DND-41 (cell line): ENCODE results near the gene GTF2A2.

ENCODE experiments used
- ATAC-seq: fragments of 200-7000 bp; cut with Tn5 transposase; 3 replicates; pipeline ENCODE4 v1.9.1; 2021; ENCODE audit warnings: low read depth; ENCODE audit not compliant: insufficient read depth
- DNase-seq: peaks from one replicate; pipeline ENCODE4 v3.0.0-alpha.2; 2020
- H2AFZ ChIP-seq: 2 replicates; pipeline ENCODE4 v1.6.0; 2012; ENCODE audit warnings: low read depth, low read length
- H3K27ac ChIP-seq: 2 replicates; pipeline ENCODE4 v1.5.1; 2012; ENCODE audit warnings: low read length, inconsistent platforms
- H3K27me3 ChIP-seq: fragments of 200-600 bp; sonication (generic); 2 replicates; pipeline ENCODE4 v1.6.0; 2012; ENCODE audit warnings: low read length, mild to moderate bottlenecking, inconsistent platforms; ENCODE audit not compliant: insufficient read depth, poor library complexity
- H3K36me3 ChIP-seq: 2 replicates; pipeline ENCODE4 v1.5.1; 2012; ENCODE audit warnings: low read length, inconsistent platforms; ENCODE audit not compliant: insufficient read depth
- H3K4me1 ChIP-seq: 2 replicates; pipeline ENCODE4 v1.5.1; 2012; ENCODE audit warnings: mild to moderate bottlenecking, low read length; ENCODE audit not compliant: insufficient read depth
- H3K4me2 ChIP-seq: 2 replicates; pipeline ENCODE4 v1.6.0; 2012; ENCODE audit warnings: mild to moderate bottlenecking, moderate library complexity, low read length, inconsistent platforms; ENCODE audit not compliant: insufficient read depth
- H3K4me3 ChIP-seq, 2 experiments: fragments of 200-600 bp in 1 of 2; shearing (Covaris generic) in 1 of 2; 2 replicates each; pipeline ENCODE4 v1.5.1; 2012 to 2016; ENCODE audit warnings: inconsistent platforms in 2 of 2, low read length in 2 of 2, mild to moderate bottlenecking in 2 of 2, low read depth in 1 of 2, moderate library complexity in 1 of 2
- H3K79me2 ChIP-seq: 2 replicates; pipeline ENCODE4 v1.6.0; 2012; ENCODE audit warnings: low read length, inconsistent platforms; ENCODE audit not compliant: insufficient read depth
- H3K9ac ChIP-seq: 2 replicates; pipeline ENCODE4 v1.6.0; 2012; ENCODE audit warnings: low read depth, mild to moderate bottlenecking, inconsistent platforms, low read length, moderate library complexity
- H3K9me3 ChIP-seq: 2 replicates; pipeline ENCODE4 v1.5.1; 2012; ENCODE audit warnings: low read length, moderate library complexity, mild to moderate bottlenecking, inconsistent platforms; ENCODE audit not compliant: insufficient read depth, severe bottlenecking
- H4K20me1 ChIP-seq: 2 replicates; pipeline ENCODE4 v1.6.0; 2012; ENCODE audit warnings: low read length; ENCODE audit not compliant: insufficient read depth
- EZH2 ChIP-seq: IDR thresholded peaks from 3 replicates; pipeline ENCODE4 v1.6.1; 2012; ENCODE audit warnings: borderline replicate concordance, low read depth, mild to moderate bottlenecking, moderate library complexity, low read length, inconsistent platforms; ENCODE audit not compliant: severe bottlenecking
- TF ChIP-seq, protein P1 (sequence below): IDR thresholded peaks from 2 replicates; pipeline ENCODE4 v1.5.1; 2012; ENCODE audit warnings: borderline replicate concordance, low read length, moderate library complexity, mild to moderate bottlenecking; ENCODE audit not compliant: poor library complexity, severe bottlenecking; ENCODE audit errors: extremely low read depth

GTF2A2 gene

DNA sequence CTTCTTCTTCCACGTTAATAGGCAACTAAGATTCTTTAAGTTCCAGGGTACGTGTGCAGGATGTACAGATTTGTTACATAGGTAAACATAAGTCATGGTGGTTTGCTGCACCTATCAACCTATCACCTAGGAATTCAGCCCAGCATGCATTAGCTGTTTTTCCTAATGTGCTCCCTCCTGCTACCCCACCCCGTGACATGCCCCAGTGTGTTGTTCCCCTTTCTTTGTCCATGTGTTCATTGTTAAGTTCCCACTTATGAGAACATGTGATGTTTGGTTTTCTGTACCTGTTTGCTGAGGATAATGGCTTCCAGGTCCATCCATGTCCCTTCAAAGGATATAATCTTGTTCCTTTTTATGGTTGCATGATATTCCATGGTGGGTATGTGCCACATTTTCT is 21.1 kb downstream of the GTF2A2 start:
- Histone ChIP-seq H3K4me2 (no peak overlapping the region), H4K20me1 (no peaks in the 10 kb centered on the region), H3K4me3 (no peak overlapping the region), H3K27me3 (no peaks in the 10 kb centered on the region), H2AFZ (no peak overlapping the region), H3K27ac (no peak overlapping the region), H3K9ac (no peak overlapping the region), H3K36me3 (peaks cover 23% of the 10 kb centered on the region; the same call in 1 of the 2 replicates), H3K9me3 (no peaks in the 10 kb centered on the region), H3K4me1 (no peaks in the 10 kb centered on the region), H3K79me2 (no peaks in the 10 kb centered on the region)
- ATAC-seq: no peak
- TF ChIP-seq, protein P1, sequence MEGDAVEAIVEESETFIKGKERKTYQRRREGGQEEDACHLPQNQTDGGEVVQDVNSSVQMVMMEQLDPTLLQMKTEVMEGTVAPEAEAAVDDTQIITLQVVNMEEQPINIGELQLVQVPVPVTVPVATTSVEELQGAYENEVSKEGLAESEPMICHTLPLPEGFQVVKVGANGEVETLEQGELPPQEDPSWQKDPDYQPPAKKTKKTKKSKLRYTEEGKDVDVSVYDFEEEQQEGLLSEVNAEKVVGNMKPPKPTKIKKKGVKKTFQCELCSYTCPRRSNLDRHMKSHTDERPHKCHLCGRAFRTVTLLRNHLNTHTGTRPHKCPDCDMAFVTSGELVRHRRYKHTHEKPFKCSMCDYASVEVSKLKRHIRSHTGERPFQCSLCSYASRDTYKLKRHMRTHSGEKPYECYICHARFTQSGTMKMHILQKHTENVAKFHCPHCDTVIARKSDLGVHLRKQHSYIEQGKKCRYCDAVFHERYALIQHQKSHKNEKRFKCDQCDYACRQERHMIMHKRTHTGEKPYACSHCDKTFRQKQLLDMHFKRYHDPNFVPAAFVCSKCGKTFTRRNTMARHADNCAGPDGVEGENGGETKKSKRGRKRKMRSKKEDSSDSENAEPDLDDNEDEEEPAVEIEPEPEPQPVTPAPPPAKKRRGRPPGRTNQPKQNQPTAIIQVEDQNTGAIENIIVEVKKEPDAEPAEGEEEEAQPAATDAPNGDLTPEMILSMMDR: no peak
- DNase-seq: no peak

DNA sequence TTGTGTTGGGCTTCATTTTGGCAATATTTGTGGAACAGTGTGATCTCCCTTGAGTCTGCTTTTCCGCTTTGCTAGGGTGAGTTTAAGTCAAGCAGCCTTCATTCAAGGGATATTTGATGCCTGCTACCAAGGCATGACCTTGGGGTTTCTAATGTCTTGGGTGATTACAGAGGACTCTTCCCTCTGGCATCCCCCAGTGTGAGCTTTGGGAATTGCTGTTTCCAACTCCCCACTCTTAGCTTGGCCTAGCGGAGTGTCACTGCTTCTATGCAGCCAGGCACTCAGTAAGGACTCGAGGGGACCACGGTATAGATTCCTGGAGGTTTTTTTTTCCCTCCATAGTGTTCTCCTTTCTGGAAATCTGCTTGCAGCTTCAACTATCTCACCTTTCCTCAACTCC is 24.6 kb downstream of the GTF2A2 start:
- no peak overlapping the region for H3K4me2 ChIP-seq
- no peaks in the 10 kb centered on the region for H3K9me3 ChIP-seq
- no peak overlapping the region for H2AFZ ChIP-seq
- no peaks in the 10 kb centered on the region for H3K4me1 ChIP-seq
- H3K36me3 ChIP-seq: peaks cover 6% of the 10 kb centered on the region; the same call in 1 of the 2 replicates
- ATAC-seq (no peak), DNase-seq (no peak)
- no peak for TF ChIP-seq EZH2
- TF ChIP-seq, protein P1: peak; percentile 34
- H3K27ac ChIP-seq: no peak overlapping the region
- no peaks in the 10 kb centered on the region for H4K20me1 ChIP-seq
- no peaks in the 10 kb centered on the region for H3K79me2 ChIP-seq
- no peaks in the 10 kb centered on the region for H3K27me3 ChIP-seq
- no peak overlapping the region for H3K9ac ChIP-seq
- no peak overlapping the region for H3K4me3 ChIP-seq

DNA sequence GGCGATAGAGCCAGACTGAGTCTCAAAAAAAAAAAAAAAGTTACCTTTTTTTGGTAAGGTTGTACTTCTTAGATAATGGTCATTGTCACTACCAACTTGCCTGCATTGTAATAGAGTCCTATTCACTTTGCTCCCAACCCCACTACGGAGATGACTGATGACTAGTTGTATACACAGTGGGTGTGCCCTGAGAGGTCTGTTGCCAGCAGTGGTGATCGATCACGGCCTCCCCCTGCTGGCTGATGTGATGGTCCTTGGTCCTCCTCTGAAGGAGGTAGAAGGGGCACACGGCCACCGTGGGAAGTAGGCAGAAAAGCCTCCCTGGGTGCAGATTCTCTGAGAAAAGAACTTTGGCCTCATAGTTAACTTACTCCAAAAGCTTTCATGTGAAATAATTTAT is 35.0 kb downstream of the GTF2A2 start:
- no peak for TF ChIP-seq EZH2
- TF ChIP-seq, protein P1: peak; percentile 33
- no peak overlapping the region for H3K4me3 ChIP-seq

DNA sequence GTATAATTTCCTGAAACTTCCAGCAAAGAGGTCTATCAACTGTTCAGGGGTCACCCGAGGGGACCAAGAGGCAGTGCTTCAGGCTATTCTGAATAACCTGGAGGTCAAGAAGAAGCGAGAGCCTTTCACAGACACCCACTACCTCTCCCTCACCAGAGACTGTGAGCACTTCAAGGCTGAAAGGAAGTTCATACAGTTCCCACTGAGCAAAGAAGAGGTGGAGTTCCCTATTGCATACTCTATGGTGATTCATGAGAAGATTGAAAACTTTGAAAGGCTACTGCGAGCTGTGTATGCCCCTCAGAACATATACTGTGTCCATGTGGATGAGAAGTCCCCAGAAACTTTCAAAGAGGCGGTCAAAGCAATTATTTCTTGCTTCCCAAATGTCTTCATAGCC is 38.9 kb downstream of the GTF2A2 start:
- no peak for TF ChIP-seq EZH2
- Histone ChIP-seq H3K9me3 (no peaks in the 10 kb centered on the region), H3K27ac (no peak overlapping the region), H3K9ac (no peak overlapping the region), H3K4me2 (no peak overlapping the region), H3K4me3 (no peak overlapping the region), H3K4me1 (no peaks in the 10 kb centered on the region), H3K36me3 (no peaks in the 10 kb centered on the region), H3K27me3 (no peaks in the 10 kb centered on the region), H3K79me2 (no peaks in the 10 kb centered on the region), H4K20me1 (no peaks in the 10 kb centered on the region), H2AFZ (no peak overlapping the region)
- ATAC-seq (no peak), DNase-seq (no peak)

More for the DNA sequence above, 35.0 kb downstream of the GTF2A2 start:
- H3K36me3 ChIP-seq: no peaks in the 10 kb centered on the region
- peak; percentile 26 for DNase-seq
- H3K27me3 ChIP-seq: no peaks in the 10 kb centered on the region
- no peak overlapping the region for H3K4me2 ChIP-seq
- H3K4me1 ChIP-seq: no peaks in the 10 kb centered on the region
- H4K20me1 ChIP-seq: no peaks in the 10 kb centered on the region
- no peak overlapping the region for H3K27ac ChIP-seq
- no peaks in the 10 kb centered on the region for H3K9me3 ChIP-seq
- no peak overlapping the region for H2AFZ ChIP-seq
- no peak overlapping the region for H3K9ac ChIP-seq
- ATAC-seq: peak; percentile 39; the same call in 1 of the 3 replicates
- H3K79me2 ChIP-seq: no peaks in the 10 kb centered on the region
